ENCODE data around the gene DHTKD1. TPM values are rescaled to one million over a fixed set of nuclear protein-coding genes. Genes with fewer than 3 reads are reported as not detected.

Gene DHTKD1
- total and polyA plus RNA-seq, 8 donors = 17.5 to 26.7 (median 18.8) TPM

GRCh38 chr10:12025591-12025990 lies 43.2 kb upstream of the DHTKD1 start:
- no peak for TF ChIP-seq CTCF (IDR thresholded peaks at IDR 0.05)
- DNase-seq (no peak), ATAC-seq (no peak)
- intact Hi-C loops (cut with DNase I) = no loop called here
- Histone ChIP-seq H3K9me3 (no peaks in the 10 kb centered on the region), H3K27me3 (no peaks in the 10 kb centered on the region), H3K36me3 (peaks cover 0 to 60% of the 10 kb centered on the region in 2 donors), H3K4me1 (no peaks in the 10 kb centered on the region), H3K27ac (no peak overlapping the region), H3K4me3 (no peak overlapping the region)

GRCh38 chr10:12027539-12027938 lies 41.2 kb upstream of the DHTKD1 start:
- H3K9me3 ChIP-seq = no peaks in the 10 kb centered on the region
- intact Hi-C loops (cut with DNase I) = no loop called here
- DNase-seq (no peak), ATAC-seq (no peak)
- H3K4me3 ChIP-seq = no peak overlapping the region
- H3K36me3 ChIP-seq = peaks cover 0 to 60% of the 10 kb centered on the region in 2 donors
- H3K27ac ChIP-seq = no peak overlapping the region
- H3K27me3 ChIP-seq = no peaks in the 10 kb centered on the region
- no peak for TF ChIP-seq CTCF (IDR thresholded peaks at IDR 0.05)
- H3K4me1 ChIP-seq = no peaks in the 10 kb centered on the region

- Histone ChIP-seq H3K27me3 (no peaks in the 10 kb centered on the region), H3K9me3 (no peaks in the 10 kb centered on the region), H3K4me1 (no peaks in the 10 kb centered on the region), H3K4me3 (no peak overlapping the region), H3K36me3 (peaks cover 0 to 78% of the 10 kb centered on the region in 2 donors), H3K27ac (no peak overlapping the region)
- DNase-seq = no peak
- no peak for TF ChIP-seq CTCF (IDR thresholded peaks at IDR 0.05)
- intact Hi-C loops (cut with DNase I) = no loop called here
- no peak for ATAC-seq
These were observed 37.4 kb upstream of the DHTKD1 start for GRCh38 chr10:12031404-12031803.

GRCh38 chr10:12036073-12036655 lies 32.6 kb upstream of the DHTKD1 start:
- DNase-seq = no peak
- intact Hi-C loops (cut with DNase I) = no loop called here
- no peak for TF ChIP-seq CTCF (IDR thresholded peaks at IDR 0.05)
- no peak for ATAC-seq
- Histone ChIP-seq H3K9me3 (no peaks in the 10 kb centered on the region), H3K4me3 (no peak overlapping the region), H3K27me3 (no peaks in the 10 kb centered on the region), H3K36me3 (peaks cover 0 to 40% of the 10 kb centered on the region in 2 donors), H3K27ac (no peak overlapping the region), H3K4me1 (peaks cover under 1 to 9% of the 10 kb centered on the region in 2 donors)

- Histone ChIP-seq H3K36me3 (no peaks in the 10 kb centered on the region), H3K9me3 (no peaks in the 10 kb centered on the region), H3K27ac (peak overlapping the region; percentile 98 to 99), H3K4me3 (peak overlapping the region; percentile 96 to 98), H3K4me1 (peaks cover 5 to 21% of the 10 kb centered on the region in 2 donors), H3K27me3 (no peaks in the 10 kb centered on the region)
- no peak for TF ChIP-seq CTCF (IDR thresholded peaks at IDR 0.05)
- peak; percentile 3 for ATAC-seq
- intact Hi-C loops (cut with DNase I) = no loop called here
- DNase-seq = peak in 1 of 4 donors; percentile 53
These were observed 26.9 kb upstream of the DHTKD1 start for GRCh38 chr10:12041766-12042408.

All from left lung (tissue), 10 donors.